Ovary (tissue), 3 donors: Measurements from ENCODE around the gene BICD2.

Experiments used
- EP300 ChIP-seq: sonication (generic); formaldehyde crosslinking; IDR thresholded peaks from one replicate; pipeline ENCODE4 v1.6.1; 2017; ENCODE audit warnings: antibody characterized with exemption
- TF ChIP-seq, protein P1 (sequence below), 3 donors: fragments of 450-650 bp in 2 of 3; fragments of 200-600 bp in 1 of 3; IDR thresholded peaks; one replicate each; pipeline versions ENCODE4 v1.5.1 to v1.8.0; 2016 to 2022; ENCODE audit warnings: antibody characterized with exemption in 3 of 3, mild to moderate bottlenecking in 1 of 3
- donor health status: DM: no; HTN: no; CAD: no.

- TF ChIP-seq, protein P1, sequence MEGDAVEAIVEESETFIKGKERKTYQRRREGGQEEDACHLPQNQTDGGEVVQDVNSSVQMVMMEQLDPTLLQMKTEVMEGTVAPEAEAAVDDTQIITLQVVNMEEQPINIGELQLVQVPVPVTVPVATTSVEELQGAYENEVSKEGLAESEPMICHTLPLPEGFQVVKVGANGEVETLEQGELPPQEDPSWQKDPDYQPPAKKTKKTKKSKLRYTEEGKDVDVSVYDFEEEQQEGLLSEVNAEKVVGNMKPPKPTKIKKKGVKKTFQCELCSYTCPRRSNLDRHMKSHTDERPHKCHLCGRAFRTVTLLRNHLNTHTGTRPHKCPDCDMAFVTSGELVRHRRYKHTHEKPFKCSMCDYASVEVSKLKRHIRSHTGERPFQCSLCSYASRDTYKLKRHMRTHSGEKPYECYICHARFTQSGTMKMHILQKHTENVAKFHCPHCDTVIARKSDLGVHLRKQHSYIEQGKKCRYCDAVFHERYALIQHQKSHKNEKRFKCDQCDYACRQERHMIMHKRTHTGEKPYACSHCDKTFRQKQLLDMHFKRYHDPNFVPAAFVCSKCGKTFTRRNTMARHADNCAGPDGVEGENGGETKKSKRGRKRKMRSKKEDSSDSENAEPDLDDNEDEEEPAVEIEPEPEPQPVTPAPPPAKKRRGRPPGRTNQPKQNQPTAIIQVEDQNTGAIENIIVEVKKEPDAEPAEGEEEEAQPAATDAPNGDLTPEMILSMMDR (IDR thresholded peaks at IDR 0.05) = no peak
- TF ChIP-seq EP300 = no peak
Observed at GRCh38 chr9:92761686-92762085, 2.9 kb downstream of the BICD2 start.
